Stimulated activated CD4-positive, alpha-beta T cell treated with anti-CD3 and anti-CD28 coated beads, Interleukin-2, amount 100 ng/mL, for 4 hours (primary cell): ENCODE measurements around the gene TAPBP.
"Not testable (repeated sequence)": the region's sequence is repeated elsewhere in the genome, so short reads cannot be mapped to it uniquely, and the experiment has no call there.

Experiments
- DNase-seq: peaks from one replicate; pipeline ENCODE4 v3.0.0-alpha.2; 2020; ENCODE audit warnings: low read depth

TAPBP gene

DNA sequence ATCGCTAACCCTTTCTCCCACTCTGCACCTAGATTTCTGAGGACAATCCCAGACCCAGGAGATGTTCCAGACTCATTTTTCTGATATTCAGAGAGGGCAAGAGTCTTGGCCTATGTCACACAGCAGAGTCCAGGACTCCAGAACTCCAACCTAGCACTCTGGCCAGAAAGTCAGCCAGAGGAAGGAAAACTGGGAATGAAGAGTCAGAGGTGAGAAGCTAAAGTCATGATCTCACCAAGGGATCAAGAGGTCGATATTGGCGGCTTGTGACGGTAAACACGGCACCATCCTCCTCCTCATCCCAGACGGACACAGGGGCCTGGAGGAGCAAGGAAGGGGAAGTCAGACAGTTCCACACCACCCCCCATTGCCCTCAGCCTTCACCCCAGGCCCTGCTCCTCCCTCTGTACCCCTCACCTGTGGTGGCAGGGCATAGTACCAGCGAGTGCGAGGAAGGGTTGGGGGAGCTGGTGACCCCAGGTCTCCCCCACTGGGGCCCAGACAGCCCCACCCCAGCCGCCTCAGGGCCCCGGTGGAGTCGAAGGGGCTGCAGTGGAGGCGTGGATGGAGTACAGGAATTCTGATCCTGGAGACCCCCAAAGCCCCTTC lies 17.0 kb downstream of the TAPBP start:
- no peak for DNase-seq

DNA sequence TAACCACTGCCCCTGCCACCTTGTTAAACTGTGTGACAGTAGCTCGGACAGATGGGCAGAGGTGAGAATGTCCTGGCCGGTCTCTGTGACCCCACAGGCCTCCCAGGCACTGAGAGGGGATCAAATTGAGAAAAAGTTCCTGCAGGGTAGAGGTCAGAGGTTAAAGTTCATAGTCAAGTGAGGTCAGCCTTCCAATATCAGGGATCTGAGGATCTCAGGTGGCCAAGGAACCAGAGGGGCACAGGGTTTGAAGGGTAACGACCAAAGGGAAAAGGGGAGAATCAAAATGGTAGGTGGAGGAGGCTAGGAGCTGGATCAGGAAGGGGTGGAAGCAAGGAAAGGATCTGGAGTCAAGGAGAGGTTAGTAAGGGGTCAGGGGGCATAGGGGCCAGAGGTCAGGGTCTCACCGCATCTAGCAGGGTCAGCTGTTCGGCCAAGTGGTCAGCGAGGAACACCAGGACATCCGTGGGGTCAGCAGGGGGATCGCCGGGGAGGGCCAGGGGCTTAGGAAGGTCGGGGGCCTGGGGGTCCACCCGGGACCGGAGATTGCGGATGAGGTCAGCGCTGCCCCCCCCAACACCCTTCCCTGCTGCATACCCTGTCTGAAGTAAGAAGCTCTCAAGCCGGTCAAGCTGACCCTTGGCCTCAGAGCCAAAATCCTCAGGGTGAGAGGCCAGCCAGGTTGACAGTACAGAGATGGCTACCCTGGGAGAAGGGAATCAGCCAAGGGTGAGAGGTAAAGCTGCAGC lies 18.1 kb downstream of the TAPBP start:
- DNase-seq = no peak

DNA sequence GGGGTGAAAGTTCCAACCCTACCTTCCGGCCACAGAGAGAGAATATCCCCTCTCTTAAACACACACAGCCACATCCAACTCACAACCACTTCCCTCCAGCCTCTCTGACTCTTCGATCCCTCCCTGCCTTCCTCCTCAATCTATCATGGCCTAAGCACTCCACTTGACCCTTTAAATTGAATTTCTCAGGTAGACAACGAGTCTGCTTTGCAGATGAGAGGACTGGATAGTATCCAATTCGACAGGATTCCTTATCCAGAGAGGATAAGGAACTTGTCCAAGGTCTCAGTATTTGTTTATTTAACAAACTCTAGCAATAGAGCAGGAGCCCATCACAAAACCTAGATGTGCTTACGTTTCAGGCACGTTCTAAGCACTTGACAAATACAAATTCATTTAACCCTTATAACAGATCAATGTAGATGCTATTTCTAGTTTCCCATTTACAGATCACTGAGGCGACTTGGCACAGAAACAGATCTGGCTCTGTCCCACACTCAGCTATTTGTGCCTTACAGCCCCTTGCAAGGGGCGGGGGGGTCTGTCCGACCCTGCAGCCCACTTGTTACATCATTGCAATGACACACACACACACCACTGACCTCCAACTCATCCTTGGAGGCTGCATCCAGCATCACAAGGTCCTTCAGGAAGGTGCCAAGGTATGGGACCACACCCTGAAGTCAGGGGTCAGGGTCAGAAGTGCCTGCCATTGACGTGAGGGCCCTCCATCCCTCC lies 19.6 kb downstream of the TAPBP start:
- no peak for DNase-seq

DNA sequence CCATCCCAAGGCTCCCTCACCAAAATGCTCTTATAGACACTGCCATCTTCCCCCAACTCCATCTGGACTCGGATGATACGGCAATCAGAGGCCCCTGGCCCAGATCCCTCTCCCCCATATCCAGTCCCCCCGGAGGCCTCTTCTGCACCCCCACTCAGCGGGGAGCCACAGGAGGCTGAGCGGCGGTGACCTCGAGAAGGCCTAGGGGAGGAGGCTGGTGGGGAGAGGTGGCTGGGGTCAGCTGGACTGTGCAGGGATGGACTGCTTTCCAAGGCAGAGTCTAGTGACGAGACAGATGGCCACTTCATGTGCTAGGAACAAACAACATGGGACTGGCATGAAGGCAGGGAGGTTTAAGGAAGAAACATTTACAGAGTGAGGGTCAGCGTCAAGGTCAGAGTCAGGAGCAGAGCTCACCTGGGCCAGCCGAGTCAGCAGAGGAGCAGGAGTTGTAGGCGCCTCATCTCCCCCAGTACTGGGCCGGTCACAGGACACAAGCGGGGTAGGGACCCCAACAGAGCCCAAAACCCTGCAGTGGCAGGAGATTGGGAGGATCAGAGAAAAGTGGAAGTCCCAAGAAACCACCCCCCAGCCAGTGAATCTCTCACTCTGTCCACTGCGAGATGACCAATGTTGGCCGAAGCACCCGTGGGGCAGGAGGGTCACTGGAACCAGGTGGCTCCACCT lies 20.7 kb downstream of the TAPBP start:
- no peak for DNase-seq

DNA sequence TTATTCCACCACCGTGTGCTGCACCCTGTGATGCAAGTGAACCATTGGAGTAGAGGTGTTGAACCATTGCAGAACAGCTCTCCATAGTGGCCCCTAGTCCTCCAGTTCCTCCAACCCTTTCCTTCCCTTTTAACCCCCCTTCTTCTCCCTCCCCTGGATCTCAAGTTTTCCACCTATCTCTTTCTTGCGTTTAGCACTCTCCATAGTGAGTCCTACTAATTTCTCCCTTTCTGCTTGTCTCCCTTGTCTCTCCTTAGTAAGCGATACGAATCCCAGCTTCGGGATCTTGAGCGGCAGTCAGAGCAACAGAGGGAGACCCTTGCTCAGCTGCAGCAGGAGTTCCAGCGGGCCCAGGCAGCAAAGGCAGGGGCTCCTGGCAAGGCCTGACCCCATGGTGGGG lies 23.4 kb downstream of the TAPBP start:
- DNase-seq = no peak

DNA sequence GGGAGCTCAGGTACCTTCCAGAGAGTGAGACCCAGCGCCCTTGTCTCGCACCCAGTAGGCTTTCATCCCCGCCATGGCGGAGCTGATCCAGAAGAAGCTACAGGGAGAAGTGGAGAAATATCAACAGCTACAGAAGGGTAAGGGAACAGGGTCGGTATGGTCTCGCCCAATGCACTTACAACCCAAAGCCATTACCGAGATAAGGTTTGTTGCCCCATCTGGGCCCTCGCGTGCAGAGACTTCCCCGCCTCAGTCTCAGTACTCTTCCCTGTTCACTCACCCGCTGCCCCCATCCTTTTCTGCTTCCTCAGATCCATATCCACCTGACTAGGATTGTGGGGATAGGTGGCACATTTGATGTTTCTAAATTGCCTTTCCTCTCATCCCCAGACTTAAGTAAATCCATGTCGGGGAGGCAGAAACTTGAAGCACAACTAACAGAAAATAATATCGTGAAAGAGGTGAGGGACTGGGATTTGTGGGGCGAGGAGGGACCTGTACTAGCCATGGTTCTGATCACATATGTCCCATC lies 24.0 kb downstream of the TAPBP start:
- no peak for DNase-seq

DNA sequence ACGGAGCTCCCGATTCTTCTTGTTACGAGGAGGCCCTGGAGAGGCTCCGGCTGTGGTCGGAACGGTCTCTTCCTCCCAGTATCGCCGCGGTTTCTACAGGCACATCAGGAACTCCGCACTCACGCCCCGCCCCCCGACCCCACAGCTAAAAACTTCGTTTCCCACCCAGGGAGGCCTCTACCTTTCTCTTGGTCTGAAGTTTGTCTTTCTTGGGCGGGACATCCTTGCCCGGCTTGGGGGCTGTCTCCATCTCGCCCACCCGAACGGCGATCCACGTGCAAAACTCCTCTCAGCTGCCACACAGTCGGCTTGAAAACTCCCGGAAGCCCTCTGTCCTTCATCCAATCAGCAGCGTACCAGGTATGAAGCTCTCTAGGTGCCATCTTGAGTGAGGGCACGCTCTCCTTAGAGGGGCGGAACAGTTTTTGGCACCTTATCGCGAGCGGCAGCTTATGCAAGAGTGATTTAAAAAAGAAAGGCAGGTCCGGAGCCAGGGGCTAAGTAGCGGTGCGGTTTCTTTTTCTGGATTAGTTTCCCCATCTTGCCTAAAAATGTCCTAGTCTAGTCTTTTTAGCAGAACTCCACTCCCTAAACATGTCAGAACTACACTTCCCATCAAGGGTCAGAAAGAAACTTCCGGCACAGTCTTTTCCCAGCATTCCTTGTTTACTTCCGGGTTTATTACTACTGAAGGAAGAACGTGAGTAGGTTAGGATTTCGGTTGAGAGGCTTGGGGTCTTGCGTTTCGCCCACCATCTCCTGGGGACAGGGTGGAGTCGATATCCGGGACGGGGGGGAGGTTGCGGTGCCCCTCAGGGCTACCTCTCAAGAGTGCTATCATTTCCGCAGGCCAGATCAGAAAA lies 24.7 kb downstream of the TAPBP start, which contains the start of the genes PFDN6 and WDR46:
PFDN6 (plus strand) TSS at position 681 of the 863 bp plus-strand sequence. CDS start 256 bp downstream, outside the sequence.
WDR46 (minus strand) TSS at position 319 of the 863 bp plus-strand sequence; CDS start at position 250, 69 bp downstream.
- DNase-seq = peak; percentile 74

DNA sequence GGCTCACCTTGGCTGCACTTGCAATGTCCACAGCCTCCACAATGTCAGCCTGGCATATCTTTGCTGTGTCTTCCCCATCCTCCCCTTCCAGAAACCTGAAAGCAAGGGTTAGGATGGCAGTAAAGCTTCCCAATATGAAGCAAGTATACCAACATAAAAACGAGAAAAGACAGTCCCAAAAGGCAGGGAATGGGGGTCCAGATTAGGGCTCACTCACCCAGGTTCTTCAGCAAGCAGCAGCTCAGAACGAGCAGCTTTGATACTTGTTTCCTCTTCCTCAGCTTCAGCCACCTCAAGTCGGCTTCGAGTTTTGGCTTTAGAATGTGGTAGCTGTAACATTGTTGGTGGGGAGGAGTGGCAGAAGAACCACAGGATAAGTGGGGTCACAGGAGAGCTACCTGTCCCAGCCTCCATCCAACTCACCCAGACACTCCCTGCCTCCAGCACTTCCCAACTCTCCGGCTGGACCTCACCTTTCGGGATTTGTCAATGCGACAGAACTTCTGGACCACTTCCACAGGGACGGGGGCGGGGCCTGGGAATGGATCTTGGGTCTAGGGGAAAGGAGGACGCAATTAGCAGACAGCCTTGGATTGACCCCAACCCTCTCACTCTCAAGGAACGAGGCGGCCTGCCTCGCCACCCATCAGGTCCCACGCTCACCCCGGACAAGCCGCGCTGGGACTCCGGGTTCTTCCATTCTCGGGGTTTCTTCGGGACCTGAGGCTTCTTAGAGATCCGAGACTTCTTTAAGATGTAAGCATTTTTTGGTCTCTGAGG lies 25.5 kb downstream of the TAPBP start:
- no peak for DNase-seq

DNA sequence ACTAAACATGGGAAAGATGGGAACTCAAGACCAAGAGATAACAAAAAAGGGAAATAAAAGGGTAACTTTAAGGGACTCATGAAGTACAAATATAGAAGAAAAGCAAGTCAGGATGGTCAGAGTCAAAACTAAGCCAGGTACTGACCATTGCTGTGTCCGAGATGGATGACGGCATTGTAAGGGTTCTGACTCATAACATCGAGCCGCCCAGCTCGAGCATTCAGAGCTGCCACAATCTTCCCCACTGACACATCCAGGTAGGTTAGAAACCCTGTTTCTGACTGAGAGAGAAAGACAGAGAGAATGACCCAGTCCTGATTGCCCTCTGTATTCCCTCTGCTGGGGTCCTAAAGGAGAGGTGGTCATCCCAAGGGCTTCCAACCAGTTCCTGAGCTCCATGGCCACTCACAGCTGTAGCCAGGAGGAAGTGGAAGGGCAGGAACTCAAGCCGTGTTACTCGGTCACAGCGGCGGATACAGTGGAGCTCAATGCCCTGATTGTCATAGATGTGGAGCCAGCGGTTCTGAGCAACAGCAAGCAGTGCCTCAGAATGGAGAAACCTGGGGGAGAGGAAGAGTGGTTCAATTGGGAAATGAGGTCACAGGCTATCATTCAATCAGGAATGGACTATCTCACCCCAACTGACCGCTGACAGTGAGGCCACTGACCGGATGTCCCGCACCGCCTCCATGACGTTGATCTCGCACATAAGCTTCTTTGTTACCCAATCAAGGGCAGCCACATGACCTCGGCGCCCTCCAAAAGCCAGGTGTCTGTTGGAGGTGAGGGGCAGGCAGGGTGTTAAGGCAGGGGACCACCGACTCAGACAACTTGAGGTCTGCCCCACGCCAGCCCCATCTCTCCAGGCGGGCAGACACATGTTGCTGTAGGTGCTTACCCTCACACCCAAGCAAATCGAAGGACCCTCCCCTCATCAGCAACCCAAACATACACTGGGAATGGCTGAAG lies 26.6 kb downstream of the TAPBP start:
- no peak for DNase-seq

DNA sequence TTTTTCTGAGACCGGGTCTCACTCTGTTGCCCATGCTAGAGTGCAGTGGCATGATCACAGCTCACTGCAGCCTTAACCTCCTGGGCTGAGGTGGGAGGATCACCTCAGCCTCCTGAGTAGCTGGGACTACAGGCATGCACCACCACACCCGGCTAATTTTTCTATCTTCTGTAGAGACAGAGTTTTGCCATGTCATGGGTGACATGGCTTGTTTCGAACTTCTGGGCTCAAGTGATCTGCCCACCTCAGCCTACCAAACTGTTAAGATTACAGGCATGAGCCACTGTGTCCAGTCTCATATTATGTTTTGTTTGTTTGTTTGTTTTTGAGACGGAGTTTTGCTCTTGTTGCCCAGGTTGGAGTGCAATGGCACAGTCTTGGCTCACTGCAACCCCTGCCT lies 28.7 kb downstream of the TAPBP start:
- DNase-seq = not testable (repeated sequence)

DNA sequence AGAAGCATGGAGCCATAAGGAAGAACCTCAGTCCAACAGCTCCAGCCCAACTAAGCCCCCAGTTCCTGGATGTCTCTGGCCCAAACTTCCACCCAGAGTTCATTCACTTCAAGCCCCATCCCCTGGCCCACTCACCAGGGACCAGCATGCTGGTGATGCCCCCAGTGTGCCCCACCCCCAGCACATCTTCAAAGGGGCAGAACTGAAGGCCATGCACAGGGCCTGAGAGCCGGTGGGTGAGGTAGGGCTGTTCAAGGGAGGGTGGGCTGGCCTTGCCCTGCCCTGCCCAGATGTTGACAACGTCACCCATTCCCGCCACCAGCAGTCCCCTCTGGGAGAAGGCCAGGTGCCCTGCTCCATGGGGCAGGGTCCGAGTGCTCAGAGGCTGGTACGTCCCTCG lies 33.3 kb downstream of the TAPBP start:
- DNase-seq = no peak

DNA sequence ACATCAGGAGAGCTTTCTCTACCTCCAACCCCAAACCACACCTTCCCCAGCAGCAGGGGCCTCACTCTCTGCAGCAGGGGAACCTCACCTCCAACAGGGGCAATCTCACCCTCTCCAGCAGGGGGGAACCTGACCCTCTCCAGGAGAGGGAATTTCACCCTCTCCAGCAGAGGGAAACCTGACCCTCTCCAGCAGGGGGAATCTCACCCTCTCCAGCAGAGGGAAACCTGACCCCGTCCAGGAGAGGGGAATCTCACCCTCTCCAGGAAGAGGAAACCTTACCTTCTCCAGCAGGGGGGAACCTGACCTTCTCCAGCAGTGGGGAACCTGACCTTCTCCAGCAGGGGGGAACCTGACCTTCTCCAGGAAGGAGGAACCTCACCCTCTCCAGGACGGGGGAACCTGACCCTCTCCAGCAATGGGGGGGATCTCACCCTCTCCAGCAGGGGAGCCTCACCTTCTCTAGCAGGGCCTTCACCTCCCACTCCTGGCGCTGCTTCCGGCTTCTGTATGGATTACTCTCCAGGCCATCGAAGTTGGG lies 33.8 kb downstream of the TAPBP start:
- DNase-seq = no peak

DNA sequence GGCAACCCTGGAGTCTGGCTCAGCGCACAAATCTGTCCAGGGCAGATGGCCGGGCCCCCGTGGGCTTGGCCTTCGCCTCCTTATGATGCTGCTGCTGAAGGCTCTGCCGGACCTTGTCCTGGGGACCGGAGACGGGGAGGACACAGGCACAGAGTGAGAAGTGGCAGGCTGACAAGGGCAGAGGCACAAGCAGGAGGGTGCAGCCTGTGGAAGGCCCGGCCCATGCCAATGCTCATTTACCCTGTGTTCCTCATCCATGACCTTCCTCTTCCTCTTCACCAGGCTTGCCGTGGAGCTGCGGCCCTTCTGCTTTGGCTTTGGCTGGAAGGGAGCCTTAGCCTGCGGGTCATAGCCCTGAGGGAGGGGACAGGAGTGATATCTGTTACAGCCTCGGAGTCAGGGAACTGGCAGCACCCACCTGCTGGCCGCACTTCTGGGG lies 34.6 kb downstream of the TAPBP start:
- DNase-seq = no peak

DNA sequence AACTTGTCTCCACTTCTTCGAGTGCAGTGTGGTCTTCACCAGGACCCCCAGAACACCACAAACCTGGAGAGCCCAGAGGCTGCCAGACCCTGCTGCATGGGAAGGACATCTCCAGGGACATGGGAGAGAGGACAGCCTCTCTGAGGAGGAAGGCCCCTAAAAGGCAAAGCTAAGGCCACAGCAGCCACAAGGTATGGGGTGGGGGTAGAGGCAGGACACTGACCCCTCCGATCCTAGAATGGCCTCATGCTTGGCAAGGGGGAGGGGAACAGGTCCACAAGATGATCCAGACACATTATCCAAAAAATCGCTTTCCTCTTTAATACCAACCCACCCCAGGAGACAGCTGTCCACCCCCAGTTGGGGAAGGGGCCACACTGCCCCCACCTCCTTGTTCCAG lies 35.1 kb downstream of the TAPBP start:
- no peak for DNase-seq

DNA sequence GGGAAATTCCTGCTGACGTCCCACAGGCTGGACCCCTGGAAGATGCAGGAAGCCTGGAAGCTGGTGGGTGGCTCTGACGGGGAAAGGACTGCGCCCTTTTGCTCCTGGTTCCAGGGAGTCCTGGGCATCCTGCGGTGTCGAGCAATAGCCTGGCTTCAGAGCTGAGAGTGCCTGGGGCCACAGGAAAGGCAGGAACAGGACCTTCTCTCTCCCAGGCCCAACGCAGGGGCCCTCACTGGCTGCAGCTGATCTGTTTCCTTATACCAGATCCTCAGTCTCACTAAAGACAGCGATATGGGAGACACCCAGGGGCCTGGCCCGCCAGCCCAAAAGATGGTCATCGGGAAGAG lies 35.5 kb downstream of the TAPBP start:
- no peak for DNase-seq

DNA sequence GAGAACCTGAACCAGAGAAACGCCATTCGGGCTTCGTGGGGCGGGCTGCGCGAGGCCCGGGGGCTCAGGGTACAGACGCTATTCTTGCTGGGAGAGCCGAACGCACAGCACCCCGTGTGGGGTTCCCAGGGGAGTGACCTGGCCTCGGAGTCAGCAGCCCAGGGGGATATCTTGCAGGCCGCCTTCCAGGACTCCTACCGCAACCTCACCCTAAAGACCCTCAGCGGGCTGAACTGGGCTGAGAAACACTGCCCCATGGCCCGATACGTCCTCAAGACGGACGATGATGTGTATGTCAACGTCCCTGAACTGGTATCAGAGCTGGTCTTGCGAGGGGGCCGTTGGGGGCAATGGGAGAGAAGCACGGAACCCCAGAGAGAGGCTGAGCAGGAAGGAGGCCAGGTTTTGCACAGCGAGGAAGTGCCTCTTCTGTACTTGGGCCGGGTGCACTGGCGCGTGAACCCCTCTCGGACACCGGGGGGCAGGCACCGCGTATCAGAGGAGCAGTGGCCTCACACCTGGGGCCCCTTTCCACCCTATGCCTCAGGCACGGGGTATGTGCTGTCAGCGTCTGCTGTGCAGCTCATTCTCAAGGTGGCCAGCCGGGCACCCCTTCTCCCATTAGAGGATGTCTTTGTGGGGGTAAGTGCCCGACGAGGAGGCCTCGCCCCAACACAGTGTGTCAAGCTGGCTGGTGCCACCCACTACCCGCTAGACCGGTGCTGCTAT lies 36.1 kb downstream of the TAPBP start:
- DNase-seq = no peak

DNA sequence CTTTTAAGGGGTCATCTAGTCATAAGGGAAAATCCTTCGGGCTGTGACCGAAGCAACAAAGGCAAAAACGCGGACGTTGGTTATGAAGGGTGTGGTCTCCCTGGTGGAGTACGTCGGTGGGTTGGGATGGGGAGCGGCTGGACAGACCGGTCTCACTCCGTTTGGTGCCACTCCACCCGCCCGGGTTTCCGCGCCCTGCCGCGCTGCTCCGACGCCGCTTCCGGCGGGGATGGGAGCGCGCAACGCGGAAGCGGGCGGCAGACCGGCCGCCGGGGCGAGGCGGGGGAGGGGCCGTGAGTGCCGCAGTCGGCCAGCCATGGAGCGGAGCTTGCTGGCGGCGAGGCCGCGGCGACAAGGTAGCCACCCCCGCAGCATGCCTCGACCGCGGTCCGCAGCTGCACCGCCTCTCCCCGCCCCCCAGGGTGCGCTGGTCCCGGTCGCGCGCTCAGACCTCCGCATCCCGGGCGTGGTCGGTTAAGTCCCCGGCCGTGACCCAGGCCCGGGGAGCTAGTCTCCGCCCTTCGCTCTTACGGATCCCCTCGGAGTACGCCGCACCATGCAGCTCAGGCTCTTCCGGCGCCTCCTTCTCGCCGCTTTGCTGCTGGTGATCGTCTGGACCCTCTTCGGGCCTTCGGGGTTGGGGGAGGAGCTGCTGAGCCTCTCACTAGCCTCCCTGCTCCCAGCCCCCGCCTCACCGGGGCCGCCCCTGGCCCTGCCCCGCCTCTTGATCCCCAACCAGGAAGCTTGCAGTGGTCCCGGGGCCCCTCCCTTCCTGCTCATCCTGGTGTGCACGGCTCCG lies 36.8 kb downstream of the TAPBP start, which contains the start of gene B3GALT4:
B3GALT4 (plus strand) TSS at position 260 of the 799 bp plus-strand sequence; CDS start at position 557, 297 bp downstream.
- DNase-seq = peak; percentile 48
